Activated T-cell treated with anti-CD3 and anti-CD28 coated beads for 48 hours (primary cell): ENCODE data around the gene GARIN5B.
"Not testable (repeated sequence)": the region's sequence is repeated elsewhere in the genome, so short reads cannot be mapped to it uniquely, and the experiment has no call there.

ENCODE experiments used
- DNase-seq: peaks from one replicate; pipeline ENCODE4 v3.0.0-alpha.2; 2020; ENCODE audit warnings: low read depth

The GARIN5B gene

DNA sequence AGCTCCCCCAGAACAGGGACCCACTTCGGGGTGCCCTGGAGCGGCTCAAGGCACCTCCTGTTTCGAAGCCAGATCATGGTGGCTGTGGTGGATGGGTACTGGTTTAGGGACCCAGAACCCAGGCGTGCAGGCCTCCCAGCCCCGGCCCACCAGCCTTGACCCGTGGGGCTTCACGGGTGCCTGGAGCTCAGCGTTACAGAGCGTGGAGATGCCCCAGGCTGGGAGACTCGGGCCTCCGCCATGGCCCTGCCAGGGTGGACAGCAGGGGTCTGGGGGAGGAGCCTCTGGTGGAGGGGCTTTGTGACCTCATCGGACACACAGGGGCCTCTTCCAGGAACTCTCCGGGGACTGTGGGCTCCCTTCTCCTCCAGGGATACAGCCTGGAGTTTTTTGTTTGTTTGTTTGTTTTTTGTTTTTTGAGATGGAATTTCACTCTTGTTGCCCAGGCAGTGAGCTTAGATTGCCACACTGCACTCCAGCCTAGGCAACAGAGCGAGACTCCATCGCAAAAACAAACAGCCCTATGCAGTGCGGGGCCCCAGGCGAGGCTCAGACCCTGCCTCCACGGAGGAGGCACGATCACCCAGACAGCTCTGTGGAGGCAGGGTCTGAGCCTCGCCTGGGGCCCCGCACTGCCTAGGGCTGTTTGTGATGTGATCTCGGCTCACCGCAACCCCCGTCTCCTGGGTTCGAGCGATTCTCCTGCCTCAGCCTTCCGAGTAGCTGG lies at the start of gene GARIN5B:
GARIN5B (minus strand) TSS at position 271 of the 727 bp plus-strand sequence; CDS start at position 77, 194 bp downstream.
- no peak for DNase-seq

DNA sequence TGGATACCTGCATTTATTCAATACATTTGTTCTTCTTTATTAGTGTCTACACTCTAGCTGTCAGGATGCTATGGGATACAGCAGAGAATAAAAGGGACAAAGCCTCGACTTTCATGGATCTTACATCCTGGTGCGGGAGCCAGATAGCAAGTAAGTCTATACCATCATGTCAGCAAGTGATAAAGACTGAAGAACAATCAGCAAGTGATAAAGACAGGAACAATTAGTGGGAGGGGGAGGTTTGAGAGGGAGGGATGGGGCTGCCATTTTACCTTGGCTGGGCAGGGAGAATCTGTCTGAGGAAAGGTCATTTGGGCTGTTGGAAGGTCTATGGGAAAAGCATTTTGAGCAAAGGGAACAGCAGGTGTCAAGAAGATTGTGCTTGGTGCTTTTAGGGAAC lies 47.1 kb upstream of the GARIN5B start:
- DNase-seq, result no peak

DNA sequence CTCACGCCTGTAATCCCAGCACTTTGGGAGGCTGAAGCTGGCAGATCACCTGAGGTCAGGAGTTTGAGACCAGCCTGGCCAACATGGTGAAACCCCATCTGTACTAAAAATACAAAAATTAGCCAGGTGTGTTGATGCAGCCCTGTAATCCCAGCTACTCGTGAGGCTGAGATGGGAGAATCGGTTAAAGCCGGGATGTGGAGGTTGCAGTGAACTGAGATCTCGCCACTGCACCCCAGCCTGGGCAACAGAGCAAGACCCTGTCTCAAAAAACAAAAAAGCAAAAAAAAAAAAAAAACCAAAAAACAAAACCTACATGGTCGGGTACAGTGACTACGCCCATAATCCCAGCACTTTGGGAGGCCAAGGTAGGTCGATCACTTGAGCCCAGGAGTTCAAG lies 46.1 kb upstream of the GARIN5B start:
- not testable (repeated sequence) for DNase-seq

DNA sequence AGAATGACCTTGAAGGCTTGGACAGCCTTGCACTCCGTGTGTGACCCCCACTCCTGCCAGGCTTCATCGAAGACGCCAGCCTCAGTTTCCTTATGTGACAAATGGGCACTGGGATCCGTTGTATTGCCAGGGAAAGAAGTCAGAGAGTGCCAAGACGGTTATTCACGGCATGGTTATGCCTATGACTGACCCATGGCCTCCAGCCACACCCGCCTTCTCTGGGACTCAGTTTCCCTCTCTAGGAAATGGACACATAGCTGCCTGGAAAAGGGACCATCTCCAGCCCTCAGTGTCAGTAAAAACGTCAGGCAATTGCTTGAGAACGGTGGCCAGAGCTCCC lies 45.4 kb upstream of the GARIN5B start:
- DNase-seq, result no peak

DNA sequence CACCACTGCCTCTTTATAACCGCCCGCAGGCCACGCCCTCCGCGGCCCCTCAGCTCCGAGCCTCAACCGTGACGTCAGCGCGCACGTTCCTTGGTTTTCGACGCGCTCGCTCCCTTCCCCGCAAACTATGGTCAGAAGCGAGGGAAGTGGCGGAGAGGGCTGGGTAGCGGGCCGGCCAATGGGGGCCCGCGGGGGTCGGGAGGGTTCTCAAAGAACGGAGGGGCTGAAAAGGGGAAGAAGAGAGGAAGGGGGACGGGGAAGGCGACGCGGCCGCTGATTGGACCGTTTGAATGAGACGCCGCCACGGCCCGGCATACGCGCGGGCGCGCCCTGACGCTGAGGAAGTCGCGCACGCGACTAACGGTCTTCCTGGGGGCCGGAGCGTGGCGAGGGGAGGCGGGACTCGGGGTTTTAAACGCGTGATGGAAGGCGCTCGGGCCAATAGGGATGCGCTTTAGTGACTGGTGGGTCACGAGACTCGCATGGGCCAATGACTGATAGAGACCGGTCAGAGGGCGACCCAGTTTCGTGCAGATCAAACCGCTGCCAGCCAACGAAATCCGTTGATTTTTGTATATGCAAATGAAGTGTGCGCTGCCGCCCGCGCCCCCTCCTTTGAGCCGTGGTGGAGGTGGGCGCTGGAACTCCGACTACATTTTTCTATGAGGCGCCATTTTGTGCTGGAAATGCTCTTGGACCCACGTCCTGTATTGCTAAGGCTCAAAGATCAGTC lies 44.9 kb upstream of the GARIN5B start:
- peak; percentile 95 for DNase-seq

DNA sequence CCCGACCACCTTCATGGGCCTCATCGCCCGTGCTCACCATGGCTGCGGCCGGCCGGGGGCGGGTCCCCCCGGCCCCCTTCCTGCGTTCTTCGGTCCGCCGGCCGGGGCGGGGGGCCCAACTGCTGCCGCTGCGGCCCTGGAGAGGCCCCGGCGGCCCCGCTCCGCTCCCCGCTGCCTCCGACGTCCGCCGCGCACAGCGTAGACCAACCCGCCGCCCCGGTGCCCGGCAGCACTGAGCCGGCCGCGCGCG lies 44.4 kb upstream of the GARIN5B start, which contains the start of gene UBE2S:
UBE2S (minus strand) TSS at position 239 of the 250 bp plus-strand sequence; CDS start at position 40, 199 bp downstream.
- not testable (repeated sequence) for DNase-seq

DNA sequence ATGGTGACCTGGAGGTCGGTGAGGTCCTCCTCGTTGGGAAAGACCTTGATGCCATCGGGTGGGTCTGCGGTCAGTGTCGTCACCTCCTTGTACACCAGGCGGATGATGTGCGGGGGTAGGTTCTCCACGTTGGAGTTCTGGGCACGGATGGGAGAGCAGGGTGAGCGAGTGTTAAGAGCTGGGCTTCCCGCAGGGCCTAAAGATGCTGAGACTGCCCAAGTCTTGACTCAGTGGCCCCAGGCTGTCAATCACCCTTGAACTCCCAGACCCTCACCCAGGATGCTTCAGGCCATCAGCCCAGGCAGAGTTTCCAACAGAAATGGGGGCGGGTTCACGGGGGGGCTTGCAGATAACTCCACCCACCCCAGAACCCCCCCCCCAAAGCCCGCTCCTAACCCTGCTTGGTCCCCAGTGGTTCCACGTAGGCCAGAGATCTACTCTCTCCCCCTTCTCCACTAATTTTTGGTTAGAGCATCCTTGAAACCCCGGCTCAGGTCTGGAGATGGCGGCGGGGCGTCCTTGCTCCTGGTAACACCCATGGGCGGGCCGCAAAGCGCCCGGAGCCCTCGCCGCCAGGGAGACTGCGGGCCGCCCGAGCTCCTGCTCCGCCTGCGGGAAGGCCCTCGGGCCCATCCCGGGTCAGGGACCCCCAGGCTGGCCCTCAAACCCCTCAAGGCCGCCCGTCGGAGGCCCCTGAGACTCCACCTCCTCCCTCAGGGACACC lies 43.9 kb upstream of the GARIN5B start:
- no peak for DNase-seq

DNA sequence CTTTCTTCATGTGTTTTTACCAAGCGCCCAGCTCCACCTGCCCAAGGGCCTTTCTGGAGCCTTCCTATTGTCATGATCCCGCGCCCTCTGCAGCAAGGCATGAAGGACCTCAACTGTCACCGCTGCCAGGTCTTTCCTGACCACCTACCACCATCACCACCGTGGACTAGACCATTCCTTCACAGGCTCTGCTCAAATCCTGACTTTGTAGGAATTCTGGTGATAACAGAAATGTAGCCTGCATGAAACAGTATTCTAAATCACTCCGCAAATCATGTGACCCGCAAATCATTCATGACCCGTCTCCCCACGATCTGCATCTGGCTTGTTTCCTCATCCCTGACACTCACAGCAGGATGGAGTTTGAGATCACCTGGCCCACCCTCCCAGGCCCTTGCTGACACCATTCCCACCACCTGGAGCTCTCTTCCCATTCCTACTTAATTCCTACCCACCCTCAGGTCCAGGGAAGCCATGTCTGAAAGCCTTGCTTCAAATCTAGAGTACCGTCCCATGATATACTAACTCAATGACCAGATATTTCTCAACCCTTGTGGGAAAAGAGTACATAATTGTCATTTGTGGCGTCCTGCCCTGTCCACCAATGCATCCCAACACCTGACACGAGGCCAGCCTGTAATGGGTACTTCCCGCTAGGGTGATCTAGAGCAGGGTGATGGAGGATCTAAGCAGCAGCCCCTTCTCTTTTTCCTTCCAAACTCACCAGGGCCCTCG lies 43.2 kb upstream of the GARIN5B start:
- no peak for DNase-seq

DNA sequence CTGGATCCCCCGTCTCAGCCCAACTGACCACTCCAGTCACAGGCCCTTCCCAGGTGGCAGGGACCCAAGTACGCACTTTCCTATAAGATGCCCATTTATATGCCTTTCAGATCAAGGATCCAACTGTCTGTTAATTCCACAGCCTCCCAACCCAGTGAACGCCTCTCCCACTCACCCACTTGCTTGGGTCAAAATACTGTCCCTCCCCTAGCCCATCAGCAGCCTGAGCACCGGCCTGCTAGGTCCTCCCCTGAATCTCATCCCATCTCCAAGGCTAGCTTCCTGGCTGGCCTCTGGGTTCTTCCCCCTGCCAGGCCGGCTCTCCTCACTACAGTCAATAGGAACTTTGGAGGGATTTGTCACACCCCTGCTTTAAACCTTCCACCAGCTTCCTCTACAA lies 42.6 kb upstream of the GARIN5B start:
- no peak for DNase-seq

DNA sequence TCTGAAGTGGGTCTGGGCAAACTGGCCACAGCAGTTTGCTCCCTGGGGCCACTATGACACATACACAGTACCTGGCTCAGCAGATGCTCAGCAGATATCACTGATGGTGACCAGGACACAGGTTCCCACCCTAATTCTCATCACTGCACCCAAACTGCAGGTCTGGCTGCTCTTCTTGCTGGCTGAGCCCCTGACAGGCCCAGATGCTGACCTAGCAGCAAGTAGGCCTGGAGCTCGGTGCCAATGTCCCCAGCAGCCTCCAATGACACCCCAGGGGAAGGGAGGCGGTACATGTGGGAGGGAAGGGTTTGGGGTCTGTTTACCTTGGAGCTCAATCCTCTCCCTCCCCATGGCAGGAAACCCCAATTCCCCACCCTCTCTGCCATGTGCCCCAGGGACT lies 39.4 kb upstream of the GARIN5B start:
- no peak for DNase-seq

DNA sequence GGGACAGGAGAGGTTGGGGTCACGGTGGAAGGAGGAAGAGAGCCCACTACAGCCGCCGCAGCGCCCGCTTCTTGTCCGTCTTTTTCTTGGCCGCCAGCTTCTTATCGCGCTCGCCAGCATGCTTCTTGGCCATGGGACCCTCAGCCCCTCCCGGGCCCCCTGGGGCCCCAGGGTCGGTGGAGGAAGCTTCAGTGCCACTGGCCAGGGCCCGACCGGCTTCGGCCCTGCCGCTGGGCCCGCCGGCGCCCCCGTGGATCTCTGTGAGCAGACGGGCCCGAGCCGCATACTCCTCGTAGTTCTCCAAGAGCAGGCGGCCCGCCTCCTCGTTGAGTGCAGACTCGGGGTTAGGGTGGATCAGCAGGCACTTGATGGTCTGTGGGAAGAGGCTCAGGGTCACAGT lies 38.3 kb upstream of the GARIN5B start:
- DNase-seq, result not testable (repeated sequence)

DNA sequence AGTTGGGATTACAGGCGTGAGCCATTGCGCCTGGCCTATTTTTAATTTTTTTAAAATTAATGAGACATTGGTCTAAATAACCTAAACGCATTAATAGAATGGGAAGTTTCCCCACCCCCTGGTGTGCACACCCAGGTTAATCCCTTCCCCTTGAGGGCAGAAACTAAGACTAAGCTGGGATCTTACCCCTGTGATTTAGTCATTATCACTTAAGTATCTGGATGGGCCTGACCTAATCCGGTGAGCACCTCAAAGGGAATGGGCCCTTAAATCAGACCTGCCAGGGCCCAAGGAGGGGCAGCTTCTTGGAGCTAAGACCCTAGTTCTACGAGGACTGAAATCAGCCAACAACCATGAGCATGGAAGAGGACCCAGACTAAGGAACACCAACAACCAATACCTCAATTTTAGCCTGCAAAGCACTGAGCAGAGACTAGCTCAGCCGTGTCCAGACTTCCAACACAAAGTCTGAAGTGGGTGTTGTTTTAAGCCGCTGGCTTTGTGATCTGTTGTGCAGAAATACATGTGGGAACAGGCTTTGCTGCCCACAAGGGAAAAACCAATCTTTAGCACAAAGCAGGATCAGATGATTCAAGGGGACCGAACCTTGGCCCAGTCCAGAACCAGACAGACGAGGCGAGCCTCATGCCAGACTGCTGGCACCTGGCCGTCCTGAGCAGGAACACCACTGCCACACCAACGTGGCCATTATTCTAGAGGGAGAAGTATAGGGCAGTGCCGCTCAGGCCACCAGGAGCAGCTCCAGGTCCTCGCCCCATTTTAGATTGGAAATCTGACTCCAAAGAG lies 37.4 kb upstream of the GARIN5B start:
- DNase-seq, result no peak

DNA sequence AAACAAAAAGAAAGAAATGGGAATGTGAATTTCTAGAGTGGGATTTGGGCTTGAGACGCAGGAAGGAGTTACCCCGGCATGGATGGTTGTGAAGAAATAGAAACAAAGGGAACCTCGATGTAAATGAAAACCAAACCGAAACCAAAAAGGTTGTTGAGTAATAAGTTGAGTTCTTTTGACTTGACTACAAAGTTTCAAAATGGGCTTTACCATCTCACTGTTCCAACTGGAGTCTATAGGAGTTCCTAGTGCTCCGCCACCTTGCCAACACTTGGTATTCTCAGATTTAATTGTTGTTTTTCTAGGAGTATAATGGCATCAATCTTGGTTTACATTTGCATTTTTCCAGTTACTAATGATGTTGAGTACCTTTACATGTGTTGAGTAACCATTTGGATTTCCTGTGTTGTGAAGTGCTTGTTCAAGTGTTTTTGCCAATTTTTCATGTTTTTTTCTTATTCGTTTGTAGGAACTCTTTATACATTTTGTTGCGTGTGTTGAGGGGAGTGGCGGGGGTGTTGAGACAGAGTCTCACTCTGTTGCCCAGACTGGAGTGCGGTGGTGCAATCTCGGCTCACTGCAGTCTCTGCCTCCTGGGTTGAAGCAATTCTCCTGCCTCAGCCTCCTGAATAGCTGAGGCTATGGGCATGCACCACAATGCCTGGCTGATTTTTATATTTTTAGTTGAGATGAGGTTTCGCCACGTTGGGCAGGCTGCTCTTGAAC lies 35.3 kb upstream of the GARIN5B start:
- no peak for DNase-seq

DNA sequence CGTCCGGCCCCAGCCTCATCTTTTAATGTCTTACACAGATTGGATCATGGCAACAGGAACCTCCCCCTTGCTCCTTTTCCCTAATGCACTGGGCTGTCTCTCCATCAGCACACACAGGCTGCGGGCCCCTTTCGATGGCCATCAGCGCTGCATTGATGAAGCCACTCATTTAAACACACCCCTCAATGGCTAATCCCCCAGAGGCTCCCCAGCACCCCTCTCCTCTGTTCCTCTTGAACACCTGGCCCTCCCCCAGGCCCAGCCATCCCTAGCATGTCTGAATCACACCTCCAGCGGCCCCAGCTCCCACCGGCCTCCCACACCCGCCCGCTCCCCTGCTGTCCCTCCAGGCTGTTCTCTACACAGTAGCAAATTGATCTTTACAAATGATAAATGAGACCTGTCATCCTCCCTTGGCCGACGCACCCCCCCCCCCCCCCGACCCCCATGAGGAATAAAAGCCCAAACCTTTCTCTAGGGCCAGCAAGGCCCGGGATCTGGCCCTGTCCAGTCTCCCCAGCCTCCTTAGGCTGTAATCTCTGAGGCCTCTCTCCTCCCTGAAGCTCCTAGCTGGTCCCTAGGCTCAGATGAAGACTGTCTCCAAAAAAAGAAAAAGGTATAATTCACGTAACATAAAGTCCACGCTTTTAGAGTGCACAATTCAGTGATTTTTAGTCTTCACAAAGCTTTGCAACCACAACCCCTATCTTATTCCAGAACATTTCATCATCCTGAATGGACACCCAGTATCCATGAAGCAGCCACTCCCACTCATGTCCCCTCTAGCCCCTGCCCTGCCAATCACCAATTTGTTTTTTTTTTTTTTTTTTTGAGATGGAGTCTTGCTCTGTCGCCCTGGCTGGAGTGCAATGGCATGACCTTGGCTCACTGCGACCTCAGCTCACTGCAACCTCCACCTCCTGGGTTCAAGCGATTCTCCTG lies 30.0 kb upstream of the GARIN5B start:
- DNase-seq, result no peak

DNA sequence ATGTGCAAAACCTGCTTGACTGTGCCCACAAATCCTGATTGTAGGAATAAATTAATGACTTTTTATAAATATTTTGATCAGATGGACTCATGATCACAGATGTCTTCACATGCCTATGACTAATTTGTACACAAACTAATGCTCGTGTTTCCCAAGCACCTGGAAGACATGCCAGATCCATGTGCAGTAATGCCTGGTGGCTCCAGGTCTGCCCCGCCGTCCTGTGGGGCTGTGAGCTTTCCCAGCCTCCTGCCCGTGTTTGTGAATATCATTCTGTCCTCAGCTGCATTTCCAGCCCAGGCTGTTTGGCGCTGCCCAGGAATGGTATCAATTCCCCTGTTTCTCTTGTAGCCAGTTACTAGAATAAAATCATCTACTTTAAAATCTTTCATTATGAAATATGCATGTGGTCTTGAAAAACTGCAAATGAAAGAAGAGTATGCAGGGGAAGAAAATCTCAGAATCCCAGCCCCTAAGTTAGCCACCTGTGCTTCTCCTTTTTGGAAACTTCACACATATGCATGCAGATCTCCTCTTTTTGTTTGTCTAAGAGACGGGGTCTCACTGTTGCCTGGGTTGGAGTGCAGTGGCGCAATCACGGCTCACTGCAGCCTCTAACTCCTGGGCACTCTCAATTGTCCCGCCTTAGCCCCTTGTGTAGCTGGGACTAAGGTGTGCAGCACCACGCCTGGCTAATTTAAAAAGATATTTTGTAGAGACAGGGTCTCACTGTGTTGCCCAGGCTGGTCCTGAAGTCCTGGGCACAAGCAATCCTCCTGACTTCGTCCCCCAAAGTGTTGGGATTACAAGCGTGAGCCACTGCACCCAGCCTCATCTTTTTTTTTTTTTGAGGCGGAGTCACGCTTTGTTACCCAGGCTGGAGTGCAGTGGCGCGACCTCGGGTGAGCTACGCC lies 28.9 kb upstream of the GARIN5B start:
- no peak for DNase-seq

DNA sequence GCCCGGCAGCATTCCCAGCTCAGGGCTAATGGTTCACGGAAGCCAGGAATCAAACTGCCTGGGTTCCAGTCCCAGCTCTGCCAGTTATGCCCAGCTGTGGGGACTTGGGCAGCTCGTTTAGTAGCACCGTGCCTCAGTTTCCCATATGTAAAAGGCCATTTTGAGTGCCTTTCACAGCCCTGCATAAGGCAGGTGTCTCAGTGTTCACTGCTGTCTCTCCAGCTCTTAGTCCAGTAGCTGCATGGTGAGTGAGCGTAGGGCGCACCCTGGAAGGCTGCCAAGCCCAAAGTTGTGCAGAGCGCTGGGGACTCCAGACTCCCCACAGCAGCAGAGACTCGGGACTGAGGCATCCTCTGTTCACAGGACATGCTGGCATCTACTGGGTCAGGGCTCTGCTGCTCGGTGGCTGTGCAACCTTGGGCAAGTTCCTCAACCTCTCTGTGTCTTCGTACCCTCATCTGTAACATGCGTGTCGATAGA lies 28.2 kb upstream of the GARIN5B start:
- DNase-seq, result no peak

DNA sequence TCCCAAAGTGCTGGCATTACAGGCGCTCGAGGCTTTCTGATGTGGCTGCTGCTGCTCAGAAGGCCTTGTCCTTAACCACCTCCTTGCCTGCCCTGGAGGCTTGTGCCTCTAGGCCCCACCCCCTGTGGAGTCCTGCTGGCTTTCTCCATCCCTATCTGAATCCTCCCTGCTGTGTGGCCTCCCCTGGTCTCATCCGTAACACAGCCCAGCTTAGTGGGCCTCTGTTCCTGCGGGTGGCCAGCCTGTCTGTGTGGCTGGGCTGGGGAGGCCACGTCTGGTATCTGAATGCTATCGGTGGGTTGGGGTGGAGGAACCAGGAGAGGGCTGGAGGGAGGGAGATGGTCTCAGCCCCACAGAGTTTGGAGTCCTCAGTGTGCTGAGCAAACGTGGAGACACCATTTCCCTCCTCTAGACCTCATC lies 27.4 kb upstream of the GARIN5B start:
- DNase-seq, result no peak
